ENCODE data around the gene CDH22.
A peak's percentile ranks its signal among the peaks of the same experiment; 100 is the strongest.

The CDH22 gene

GRCh38 chr20:46267108-46268105 is 40.9 kb downstream of the CDH22 start:
- no peak for DNase-seq (ENCODE audit: low read depth)

DNA sequence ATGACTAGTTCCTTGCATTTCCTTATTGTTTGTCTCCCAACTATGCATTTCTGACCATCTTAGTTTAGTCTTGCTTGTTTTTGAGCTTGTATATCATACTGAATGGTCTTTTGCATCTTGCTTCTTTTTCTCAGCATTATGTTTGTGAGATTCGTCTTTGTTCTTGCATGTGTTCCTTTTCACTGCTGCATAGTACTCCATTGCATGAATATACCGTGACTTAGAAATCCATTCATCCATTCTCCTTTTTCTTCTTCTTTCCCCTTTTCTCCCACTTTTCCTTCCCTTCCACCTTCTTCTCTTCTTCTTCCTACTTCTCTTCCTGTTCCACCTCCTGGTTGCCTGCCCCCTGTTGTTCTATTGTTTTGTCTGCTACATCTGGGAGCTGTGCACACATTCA is 42.8 kb downstream of the CDH22 start:
- DNase-seq (ENCODE audit: low read depth), result no peak

GRCh38 chr20:46264391-46265266 is 43.7 kb downstream of the CDH22 start:
- no peak for DNase-seq (ENCODE audit: low read depth)

DNA sequence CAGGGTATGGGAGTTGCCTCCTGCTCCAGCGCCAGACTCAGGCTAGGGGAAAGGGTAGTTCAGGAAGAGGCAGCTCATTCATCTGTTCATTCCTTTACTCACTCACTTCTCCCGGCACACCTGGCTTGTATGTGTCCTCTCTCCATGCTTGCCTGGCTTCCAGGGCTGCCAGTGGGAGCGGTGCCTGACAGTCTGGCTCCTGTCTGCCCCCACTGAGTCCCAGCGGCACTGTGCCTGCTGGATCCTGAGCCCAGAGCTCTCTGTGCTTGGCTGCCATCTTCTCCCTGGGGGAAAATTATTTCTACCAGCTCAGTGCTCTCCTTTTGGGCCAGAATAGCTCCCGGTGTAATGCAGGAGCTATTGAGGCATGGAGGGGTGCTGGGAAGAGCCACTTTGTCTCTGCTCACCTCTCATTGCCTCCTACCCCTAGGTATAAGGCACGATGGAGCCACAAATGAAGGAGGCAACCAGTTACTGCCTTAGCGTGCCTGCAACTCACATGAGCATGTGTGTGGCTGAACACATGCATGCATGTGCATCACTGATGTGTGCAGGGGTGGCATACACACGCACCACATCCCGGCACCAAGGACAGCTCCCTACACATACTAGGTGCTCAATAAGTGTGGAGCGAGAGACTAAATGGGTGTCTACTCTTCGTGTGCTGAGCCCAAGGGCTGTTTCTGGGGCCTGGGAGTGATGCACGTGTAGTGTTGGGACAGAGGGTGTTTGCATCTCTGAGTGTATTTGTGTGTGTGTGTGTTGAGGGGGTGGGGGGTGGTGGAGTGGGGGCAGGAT is 46.6 kb downstream of the CDH22 start:
- no peak for DNase-seq (ENCODE audit: low read depth)

DNA sequence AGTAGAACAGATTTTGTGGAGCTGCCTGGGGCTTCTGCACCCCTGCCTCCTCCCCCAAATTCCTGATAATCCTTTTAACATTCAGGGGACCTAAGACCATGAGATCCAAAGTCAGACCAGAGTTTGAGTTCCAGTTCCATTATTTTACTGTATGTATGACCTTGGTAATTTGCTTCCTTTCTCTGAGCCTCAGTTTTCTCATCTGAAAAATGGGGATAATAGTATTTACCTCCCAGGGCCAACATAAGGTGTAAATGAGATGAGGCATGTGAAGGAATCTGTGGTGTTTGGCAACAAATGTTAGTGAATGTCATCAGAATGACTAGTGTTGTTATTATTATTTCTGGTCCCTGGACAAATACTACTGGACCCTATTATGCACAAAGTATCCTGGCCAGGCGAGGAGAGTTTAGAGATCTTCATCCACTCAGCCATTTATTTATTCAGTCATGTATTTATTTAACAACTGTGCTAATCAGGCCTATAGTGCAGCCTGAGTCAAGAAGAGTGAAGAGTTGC is 47.3 kb downstream of the CDH22 start:
- no peak for DNase-seq (ENCODE audit: low read depth)

DNA sequence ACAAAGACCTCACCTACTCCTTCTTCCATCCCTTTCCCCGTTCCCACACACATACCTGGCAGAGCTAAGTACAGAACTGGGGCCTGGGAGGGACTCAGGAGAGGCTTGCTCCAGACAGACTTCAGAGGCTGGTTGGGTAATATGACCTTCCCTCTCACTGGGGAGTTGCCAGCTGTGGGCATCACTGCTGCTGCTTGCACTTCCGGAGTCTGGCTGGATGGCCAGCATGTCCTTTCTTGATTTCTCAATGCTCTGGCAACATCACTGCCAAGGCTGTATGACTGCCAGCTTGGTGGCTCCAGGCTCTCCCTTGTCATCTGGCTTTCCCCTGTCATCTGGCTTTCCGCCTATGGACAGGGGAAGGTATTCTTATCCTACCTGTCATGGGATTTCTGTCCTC is 47.8 kb downstream of the CDH22 start:
- no peak for DNase-seq (ENCODE audit: low read depth)

GRCh38 chr20:46259260-46259859 is 48.9 kb downstream of the CDH22 start:
- no peak for DNase-seq (ENCODE audit: low read depth)

- DNase-seq (ENCODE audit: low read depth), result no peak
These were observed 50.4 kb downstream of the CDH22 start for GRCh38 chr20:46257887-46258286.

GRCh38 chr20:46256293-46256692 is 52.0 kb downstream of the CDH22 start:
- DNase-seq (ENCODE audit: low read depth), result no peak

DNA sequence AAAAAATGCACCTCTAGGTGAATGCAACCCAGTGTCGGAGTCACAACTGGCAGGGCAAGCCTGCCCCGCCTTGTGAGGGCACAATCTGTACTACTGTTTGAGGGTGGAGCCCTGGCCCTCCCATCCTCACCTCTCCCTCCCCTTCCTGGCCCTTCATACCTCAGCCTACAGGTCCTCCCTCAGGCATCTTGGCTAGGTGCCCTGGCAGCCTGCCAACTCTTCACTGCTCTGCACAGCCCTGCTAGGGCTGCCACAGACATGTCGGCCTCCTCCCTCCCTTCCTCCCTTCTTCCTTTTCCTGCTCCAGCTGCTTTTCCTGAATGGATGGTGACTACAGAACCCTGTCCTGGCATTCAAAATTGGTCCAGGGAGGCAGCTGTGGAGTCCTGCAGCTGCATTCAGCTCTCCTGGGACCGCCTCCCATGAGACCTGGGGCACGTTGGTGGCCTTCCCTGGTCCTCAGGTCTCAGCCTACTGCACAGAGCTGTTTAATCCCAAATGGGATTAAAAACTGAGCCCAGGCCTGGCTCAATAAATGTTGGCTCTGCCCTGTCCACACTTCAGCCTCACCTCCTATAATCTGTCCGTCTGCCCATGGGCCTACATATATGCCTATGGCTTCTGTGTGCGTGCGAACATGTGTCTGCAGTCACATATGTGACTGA is 52.7 kb downstream of the CDH22 start:
- peak; percentile 3 for DNase-seq (ENCODE audit: low read depth)

GRCh38 chr20:46253391-46253790 is 54.9 kb downstream of the CDH22 start:
- DNase-seq (ENCODE audit: low read depth), result no peak

DNA sequence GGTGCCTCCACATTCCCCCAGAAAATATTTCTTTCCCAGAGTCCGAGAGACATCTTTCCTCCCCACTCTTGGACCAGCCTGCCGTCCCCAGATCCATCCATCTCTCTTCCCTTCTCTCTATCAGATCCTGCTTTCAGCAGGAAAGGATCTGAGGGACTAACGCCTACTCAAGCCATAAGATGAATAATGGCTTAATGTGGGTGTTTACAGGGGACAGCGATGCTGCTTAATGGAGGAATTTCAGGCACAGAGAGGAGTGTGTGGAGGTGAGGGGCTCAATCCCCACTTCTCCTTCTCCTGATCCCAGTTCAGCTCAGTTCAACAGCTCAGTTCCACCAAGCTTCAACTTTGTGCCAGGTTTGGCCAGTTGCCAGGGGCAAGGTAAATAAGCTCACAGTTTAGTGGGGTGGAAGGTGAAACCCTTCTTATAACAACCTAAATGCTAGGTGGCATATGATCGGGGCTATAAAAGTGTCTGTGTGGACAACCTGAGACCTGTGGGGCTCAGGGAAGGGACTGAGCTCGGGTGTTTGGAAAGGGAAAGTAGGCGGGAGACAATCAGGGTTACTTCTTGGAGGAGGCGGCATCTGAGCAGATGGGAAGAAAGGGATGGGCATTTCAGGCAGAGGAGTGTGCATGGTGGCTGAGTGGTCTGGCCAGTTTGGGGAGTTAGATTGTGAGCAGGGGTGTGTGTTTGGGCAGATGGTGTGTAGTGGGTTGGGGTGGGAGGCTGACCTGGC is 55.8 kb downstream of the CDH22 start:
- DNase-seq (ENCODE audit: low read depth), result no peak

DNA sequence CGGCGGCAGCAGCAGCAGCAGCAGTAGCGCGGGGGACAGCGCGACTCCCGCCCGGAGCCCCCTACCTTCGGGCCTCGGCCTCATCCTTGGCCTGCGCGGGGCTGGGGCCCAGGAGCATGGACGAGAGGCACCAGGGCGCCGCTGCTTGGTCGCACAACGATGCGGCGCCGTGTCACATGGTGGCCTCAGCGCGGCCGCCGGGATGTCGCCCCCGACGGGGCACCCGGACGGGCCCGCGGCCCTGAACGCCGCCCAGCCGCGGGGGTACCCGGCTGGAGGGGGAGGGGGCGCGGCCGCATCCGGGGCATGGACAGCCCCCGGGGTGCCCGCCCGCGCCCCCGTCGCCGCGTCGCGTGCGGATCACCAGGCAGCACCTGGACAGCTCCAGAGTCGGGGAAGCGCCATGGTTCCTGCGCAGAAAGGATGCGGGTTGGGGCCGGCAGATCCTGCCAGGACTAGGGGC is 57.1 kb downstream of the CDH22 start:
- DNase-seq (ENCODE audit: low read depth), result no peak

DNA sequence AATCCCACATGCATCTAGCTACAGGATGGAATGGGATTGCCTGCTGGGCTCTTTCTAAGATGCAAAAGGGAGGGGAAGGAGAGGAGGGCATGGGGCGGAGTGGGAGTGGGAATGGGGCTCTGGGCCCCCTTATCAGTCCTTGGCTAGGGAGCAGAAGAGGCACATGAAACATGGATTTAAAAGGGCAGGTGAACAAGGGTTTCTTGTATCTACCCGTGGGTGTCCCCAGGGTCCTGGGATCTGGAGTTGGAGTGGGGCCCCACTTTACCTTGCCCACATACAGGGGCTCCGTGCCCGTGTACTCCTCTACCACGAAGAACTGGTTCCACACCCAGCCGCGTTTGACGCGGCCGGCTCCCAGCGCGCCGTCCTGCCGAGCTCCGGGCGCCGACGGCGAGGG is 57.5 kb downstream of the CDH22 start:
- DNase-seq (ENCODE audit: low read depth), result no peak

GRCh38 chr20:46249671-46250070 is 58.6 kb downstream of the CDH22 start:
- DNase-seq (ENCODE audit: low read depth), result no peak

DNA sequence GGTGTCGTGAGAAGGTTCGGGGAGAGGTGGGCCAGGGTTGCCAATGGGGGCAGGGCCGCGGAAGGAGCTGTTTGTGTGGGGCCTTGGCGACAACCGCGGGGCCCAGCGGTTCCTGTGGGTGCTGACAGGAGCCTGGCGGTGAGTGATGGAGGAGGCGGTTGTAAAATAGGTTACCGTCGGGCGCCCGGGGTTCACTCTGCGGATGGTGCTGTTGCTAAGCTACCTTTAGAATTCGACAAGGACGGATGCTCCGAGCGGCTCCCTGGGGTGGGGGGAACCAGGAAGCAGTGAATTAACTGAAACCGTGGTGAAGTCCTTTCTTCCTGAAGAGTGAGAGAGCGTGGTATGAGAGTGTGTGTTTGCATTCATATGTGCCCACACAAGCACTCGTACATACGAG is 61.7 kb downstream of the CDH22 start:
- no peak for DNase-seq (ENCODE audit: low read depth)

- no peak for DNase-seq (ENCODE audit: low read depth)
These were observed 64.3 kb downstream of the CDH22 start for GRCh38 chr20:46243707-46244628.

DNA sequence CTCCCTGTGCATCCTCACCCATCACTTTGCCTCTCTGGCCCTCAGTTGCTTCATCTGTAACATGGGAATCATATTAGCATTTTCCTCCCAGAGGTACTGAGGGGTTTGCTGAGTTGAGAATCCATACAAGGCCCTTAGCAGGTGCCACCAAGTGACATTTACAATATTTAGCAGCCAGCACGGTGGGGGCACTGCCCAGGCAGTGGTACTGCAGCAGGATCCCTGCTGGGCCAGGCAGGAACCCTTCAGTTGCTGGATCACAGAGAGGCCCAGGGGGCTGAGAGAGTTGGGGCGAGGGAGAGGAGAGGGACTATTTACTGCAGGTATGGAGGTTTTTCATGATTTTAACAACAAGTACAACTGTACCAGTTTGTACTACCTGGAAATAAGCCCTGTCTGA is 65.9 kb downstream of the CDH22 start:
- DNase-seq (ENCODE audit: low read depth), result no peak

- DNase-seq (ENCODE audit: low read depth), result no peak
These were observed 67.4 kb downstream of the CDH22 start for GRCh38 chr20:46240881-46241280.

Data from T follicular helper cell (primary cell).